Measurements from ENCODE around the gene PPM1H. TPM values are rescaled to one million over a fixed set of nuclear protein-coding genes. Genes with fewer than 3 reads are reported as not detected.

PPM1H gene
- total RNA-seq, 1 donor from 2014 or later, result 21.6 TPM

- H3K36me3 ChIP-seq (ENCODE audit: control insufficient read depth, insufficient read depth, low read length), result no peaks in the 10 kb centered on the region
- no peak overlapping the region for H3K4me3 ChIP-seq (ENCODE audit: low read depth, low read length)
- H3K27me3 ChIP-seq (ENCODE audit: control insufficient read depth, insufficient read depth, low read length), result no peaks in the 10 kb centered on the region
- DNase-seq (ENCODE audit: low read depth), result no peak
- TF ChIP-seq CTCF (IDR thresholded peaks at IDR 0.05; ENCODE audit: insufficient read depth, low read length, poor library complexity, severe bottlenecking), result no peak
Observed at GRCh38 chr12:62799766-62800406, 135.1 kb downstream of the PPM1H start.

GRCh38 chr12:62799126-62799736, 135.7 kb downstream of the PPM1H start:
- no peak for DNase-seq (ENCODE audit: low read depth)
- no peak overlapping the region for H3K4me3 ChIP-seq (ENCODE audit: low read depth, low read length)
- H3K27me3 ChIP-seq (ENCODE audit: control insufficient read depth, insufficient read depth, low read length), result no peaks in the 10 kb centered on the region
- no peaks in the 10 kb centered on the region for H3K36me3 ChIP-seq (ENCODE audit: control insufficient read depth, insufficient read depth, low read length)
- peak; percentile 91 for TF ChIP-seq CTCF (IDR thresholded peaks at IDR 0.05; ENCODE audit: insufficient read depth, low read length, poor library complexity, severe bottlenecking)

- Histone ChIP-seq H3K4me3 (ENCODE audit: low read depth, low read length) (no peak overlapping the region), H3K27me3 (ENCODE audit: control insufficient read depth, insufficient read depth, low read length) (no peaks in the 10 kb centered on the region), H3K36me3 (ENCODE audit: control insufficient read depth, insufficient read depth, low read length) (no peaks in the 10 kb centered on the region)
- no peak for TF ChIP-seq CTCF (IDR thresholded peaks at IDR 0.05; ENCODE audit: insufficient read depth, low read length, poor library complexity, severe bottlenecking)
- DNase-seq (ENCODE audit: low read depth), result no peak
Observed at GRCh38 chr12:62794218-62794583, 140.7 kb downstream of the PPM1H start.

GRCh38 chr12:62793256-62794217, 141.4 kb downstream of the PPM1H start:
- no peak for DNase-seq (ENCODE audit: low read depth)
- Histone ChIP-seq H3K27me3 (ENCODE audit: control insufficient read depth, insufficient read depth, low read length) (no peaks in the 10 kb centered on the region), H3K4me3 (ENCODE audit: low read depth, low read length) (no peak overlapping the region), H3K36me3 (ENCODE audit: control insufficient read depth, insufficient read depth, low read length) (no peaks in the 10 kb centered on the region)
- TF ChIP-seq CTCF (IDR thresholded peaks at IDR 0.05; ENCODE audit: insufficient read depth, low read length, poor library complexity, severe bottlenecking), result peak; percentile 92

- Histone ChIP-seq H3K27me3 (ENCODE audit: control insufficient read depth, insufficient read depth, low read length) (no peaks in the 10 kb centered on the region), H3K36me3 (ENCODE audit: control insufficient read depth, insufficient read depth, low read length) (no peaks in the 10 kb centered on the region), H3K4me3 (ENCODE audit: low read depth, low read length) (no peak overlapping the region)
- no peak for DNase-seq (ENCODE audit: low read depth)
- TF ChIP-seq CTCF (IDR thresholded peaks at IDR 0.05; ENCODE audit: insufficient read depth, low read length, poor library complexity, severe bottlenecking), result no peak
Observed at GRCh38 chr12:62792236-62792870, 142.6 kb downstream of the PPM1H start.

Data from kidney epithelial cell (primary cell).